H1 (cell line): ENCODE measurements around the gene SMIM35. TPM values are rescaled to one million over a fixed set of nuclear protein-coding genes. Genes with fewer than 3 reads are reported as not detected.

Experiments
- BACH1 ChIP-seq: IDR thresholded peaks from 2 replicates; pipeline ENCODE4 v1.6.1; 2012; ENCODE audit warnings: low read length, improper control_type of control experiment
- CHD7 ChIP-seq: fragments of 300-600 bp; sonication (generic); IDR thresholded peaks from 2 replicates; pipeline ENCODE4 v1.7.1; 2012; ENCODE audit warnings: low read length, moderate library complexity, mild to moderate bottlenecking, inconsistent platforms; ENCODE audit not compliant: insufficient replicate concordance
- FOSL1 ChIP-seq: IDR thresholded peaks from 2 replicates; pipeline ENCODE4 v1.6.1; 2011; ENCODE audit warnings: mild to moderate bottlenecking, low read depth, low read length, moderate library complexity; ENCODE audit not compliant: insufficient read depth
- KDM4A ChIP-seq: IDR thresholded peaks from one replicate; pipeline ENCODE4 v1.7.1; 2012; ENCODE audit warnings: low read depth, mild to moderate bottlenecking, moderate library complexity, low read length, inconsistent platforms; ENCODE audit not compliant: severe bottlenecking
- MAX ChIP-seq: IDR thresholded peaks from 2 replicates; pipeline ENCODE4 v1.6.1; 2012; ENCODE audit warnings: inconsistent platforms
- POLR2A ChIP-seq, 2 experiments: IDR thresholded peaks; 1 replicate in 1 of 2; 2 replicates in 1 of 2; pipeline ENCODE4 v1.6.1; 2011; ENCODE audit warnings: low read depth in 2 of 2, low read length in 2 of 2, mild to moderate bottlenecking in 2 of 2; ENCODE audit errors: control extremely low read depth in 1 of 2
- RNF2 ChIP-seq: fragments of 200-900, 300-1000 bp; sonication (generic); IDR thresholded peaks from 2 replicates; pipeline ENCODE4 v1.7.1; 2016; ENCODE audit warnings: borderline replicate concordance, low read depth, mild to moderate bottlenecking, antibody characterized with exemption, low read length; ENCODE audit not compliant: poor library complexity, severe bottlenecking; ENCODE audit errors: missing control alignments
- SIX5 ChIP-seq: IDR thresholded peaks from 2 replicates; pipeline ENCODE4 v1.6.1; 2011; ENCODE audit warnings: mild to moderate bottlenecking, low read depth, low read length
- SUZ12 ChIP-seq: fragments of 200-600 bp; sonication (generic); IDR thresholded peaks from 2 replicates; pipeline ENCODE4 v1.6.1; 2012; ENCODE audit warnings: mild to moderate bottlenecking, inconsistent platforms, low read length, moderate library complexity, mixed read lengths
- TAF1 ChIP-seq: IDR thresholded peaks from 2 replicates; pipeline ENCODE4 v1.6.1; 2011; ENCODE audit warnings: mild to moderate bottlenecking, low read depth, low read length
- USF2 ChIP-seq: IDR thresholded peaks from 2 replicates; pipeline ENCODE4 v1.6.1; 2011; ENCODE audit warnings: low read length, improper control_type of control experiment
- polyA plus RNA-seq, 7 experiments: library from polyadenylated mRNA; depleted of rRNA in 3 of 7; stranded (reverse) in 5 of 7; unstranded in 2 of 7; fragments of >200 nt in 5 of 7; fragments of 200-250 nt in 2 of 7; gene quantifications; 1 replicate in 5 of 7; 2 replicates in 1 of 7; 4 replicates in 1 of 7; pipeline versions ENCODE4 v1.2.1 to v1.2.3, GENCODE V29; 2011 to 2013; ENCODE audit warnings: missing spikeins in 2 of 7, mixed read lengths in 2 of 7
- total RNA-seq: library from RNA; stranded (reverse); fragmentation: NEBNext Ultra II Directional; extraction: Animal tissue kit (Norgen Biotek cat#: 25700); gene quantifications from 2 replicates; pipeline ENCODE4 v1.2.1, GENCODE V29; 2021

SMIM35 gene
- total and polyA plus RNA-seq, 2 of the 8 experiments (the other 6 are each of a cell fraction or from before 2014, with no cell fraction given): not detected

- TF ChIP-seq CHD7: no peak
- no peak for TF ChIP-seq RNF2
- no peak for TF ChIP-seq SIX5
- TF ChIP-seq SUZ12: no peak
- no peak for TF ChIP-seq POLR2A (IDR thresholded peaks at IDR 0.05; ENCODE audit: control extremely low read depth in 1 of 2, low read depth in 2 of 2, low read length in 2 of 2)
- no peak for TF ChIP-seq KDM4A
- no peak for TF ChIP-seq USF2
- TF ChIP-seq FOSL1: no peak
- TF ChIP-seq MAX: no peak
- TF ChIP-seq TAF1: no peak
- TF ChIP-seq BACH1: no peak
These were observed 28.3 kb upstream of the SMIM35 start (continued) for GRCh38 chr11:118115048-118115447.
